Hematopoietic multipotent progenitor cell treated with erythropoietin and hydrocortisone succinate and interleukin-3 and kit ligand, for 17 days (in vitro differentiated cells): Measurements from ENCODE around the gene C3orf70.

Experiments
- DNase-seq: peaks from one replicate; pipeline ENCODE4 v3.0.0-alpha.2; 2015; ENCODE audit warnings: low spot score

The C3orf70 gene

GRCh38 chr3:185087419-185087818, 65.4 kb downstream of the C3orf70 start:
- DNase-seq, result no peak

GRCh38 chr3:185084901-185085300, 68.0 kb downstream of the C3orf70 start:
- DNase-seq, result no peak

DNA sequence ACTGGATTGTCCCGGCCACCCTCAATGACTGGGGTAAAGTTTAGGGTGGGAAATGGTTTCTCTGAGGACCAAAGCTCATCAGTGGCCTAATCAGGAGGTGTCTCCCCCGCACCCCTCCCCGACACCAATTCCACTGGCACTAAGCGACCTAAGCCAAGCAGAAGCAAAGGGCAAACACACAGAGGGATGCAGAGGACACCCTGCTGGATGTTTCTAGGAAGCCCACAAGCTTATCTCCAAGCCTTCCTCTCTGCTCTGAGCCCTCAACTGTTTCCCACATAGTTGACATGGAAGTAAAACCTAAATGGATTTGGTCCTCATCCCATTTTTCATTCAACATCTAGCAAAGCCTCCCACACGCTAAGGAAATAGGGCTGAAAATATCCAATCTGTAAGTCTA, 68.5 kb downstream of the C3orf70 start:
- DNase-seq, result no peak

DNA sequence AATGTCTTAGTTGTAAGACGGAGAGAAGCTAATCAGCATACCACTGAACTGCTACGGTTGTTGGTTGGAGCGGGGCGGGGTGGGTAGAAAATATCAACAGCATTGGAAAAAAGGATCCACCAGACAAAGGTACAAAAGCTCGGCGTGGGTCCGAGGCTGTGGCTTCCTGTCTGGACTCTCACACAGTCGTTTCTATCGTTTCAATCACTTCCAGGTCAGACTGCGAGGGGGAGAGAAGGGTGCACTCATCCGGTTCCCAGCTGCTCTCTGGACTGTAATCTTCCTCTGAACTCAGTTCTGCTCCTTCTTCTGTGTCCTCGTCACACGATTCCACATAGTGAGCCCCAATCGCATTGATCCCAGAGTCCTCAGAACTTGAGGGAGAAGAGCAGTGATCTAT, 70.0 kb downstream of the C3orf70 start:
- no peak for DNase-seq

- DNase-seq, result no peak
These were observed 70.7 kb downstream of the C3orf70 start for GRCh38 chr3:185082149-185082548.

GRCh38 chr3:185081521-185081920, 71.3 kb downstream of the C3orf70 start:
- no peak for DNase-seq

GRCh38 chr3:185079625-185080024, 73.2 kb downstream of the C3orf70 start:
- DNase-seq, result no peak

GRCh38 chr3:185076219-185076618, 76.6 kb downstream of the C3orf70 start:
- DNase-seq, result no peak

DNA sequence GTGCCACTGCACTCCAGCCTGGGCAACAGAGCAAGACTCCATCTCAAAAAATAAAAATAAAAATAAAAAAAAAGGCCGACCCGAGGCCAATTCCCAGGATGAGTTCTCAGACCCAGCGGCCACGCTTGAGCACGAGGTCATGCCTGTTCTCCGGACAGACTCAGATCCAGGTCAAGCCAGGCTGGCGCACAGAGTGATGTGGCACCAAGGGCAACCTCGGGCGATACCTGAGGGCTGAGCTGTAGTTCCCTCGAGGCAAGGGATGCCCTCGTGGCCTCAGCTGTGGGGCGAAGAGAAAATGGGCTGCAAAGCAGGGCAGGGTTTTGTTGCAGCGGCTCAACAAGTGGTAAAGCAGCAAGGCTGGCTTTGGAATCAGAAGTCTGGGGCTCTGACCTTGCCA, 77.3 kb downstream of the C3orf70 start:
- DNase-seq, result no peak

GRCh38 chr3:185071287-185071800, 81.5 kb downstream of the C3orf70 start:
- no peak for DNase-seq

- no peak for DNase-seq
These were observed 82.2 kb downstream of the C3orf70 start for GRCh38 chr3:185070491-185071286.

DNA sequence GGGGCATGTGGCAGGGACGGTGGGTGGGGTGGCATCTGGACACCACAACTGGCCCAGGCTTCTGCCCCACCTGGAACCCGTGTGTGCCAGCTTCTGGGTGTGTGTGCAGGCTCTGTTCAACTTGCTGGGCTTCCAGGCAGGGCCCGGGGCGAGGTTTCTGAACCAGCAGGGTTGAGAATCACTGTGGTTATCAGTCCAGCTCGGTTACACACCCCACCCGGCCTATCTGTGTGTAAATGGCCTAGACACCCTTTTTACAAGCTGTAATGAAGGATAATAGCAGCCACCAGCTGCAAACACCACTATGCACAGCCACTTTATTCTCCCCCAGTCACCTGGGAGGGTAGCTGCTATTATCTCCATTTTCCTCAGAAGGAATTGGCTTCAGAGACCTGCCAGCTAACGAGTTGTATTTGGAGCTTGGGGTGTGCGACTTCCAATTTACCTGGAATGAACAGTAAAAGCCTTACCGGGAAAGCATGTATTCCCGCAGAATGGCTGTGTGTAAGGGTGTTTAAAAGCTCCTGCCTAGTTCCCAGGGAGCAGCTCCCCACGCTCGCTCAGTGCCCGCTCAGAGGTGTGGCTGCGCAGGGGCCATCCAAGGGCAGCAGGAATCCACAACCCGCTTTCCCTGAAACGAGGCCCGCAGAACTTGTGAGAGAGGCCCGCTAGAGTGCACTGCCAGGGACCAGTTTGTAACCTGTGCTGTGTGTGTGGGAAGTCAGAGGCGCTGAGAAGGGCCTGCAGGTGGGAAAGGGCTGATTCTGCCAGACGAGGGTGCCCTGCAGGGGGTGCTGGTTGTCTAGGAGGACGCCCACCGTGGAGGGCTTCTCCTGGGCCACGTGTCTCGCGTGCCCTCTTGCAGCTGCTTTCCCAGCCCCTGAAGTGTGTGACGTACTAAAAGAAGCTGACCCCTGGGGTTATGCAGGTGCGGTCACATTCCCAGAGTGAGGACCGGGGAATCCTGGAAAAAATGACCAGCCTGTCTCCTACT, 83.5 kb downstream of the C3orf70 start:
- no peak for DNase-seq

GRCh38 chr3:185067173-185067572, 85.7 kb downstream of the C3orf70 start:
- DNase-seq, result no peak

GRCh38 chr3:185066251-185066650, 86.6 kb downstream of the C3orf70 start:
- no peak for DNase-seq

- no peak for DNase-seq
These were observed 87.8 kb downstream of the C3orf70 start for GRCh38 chr3:185065059-185065458.

- no peak for DNase-seq
These were observed 89.4 kb downstream of the C3orf70 start for GRCh38 chr3:185063431-185063830.

- no peak for DNase-seq
These were observed 90.7 kb downstream of the C3orf70 start for GRCh38 chr3:185062191-185062590.

GRCh38 chr3:185060655-185061054, 92.2 kb downstream of the C3orf70 start:
- DNase-seq, result no peak

DNA sequence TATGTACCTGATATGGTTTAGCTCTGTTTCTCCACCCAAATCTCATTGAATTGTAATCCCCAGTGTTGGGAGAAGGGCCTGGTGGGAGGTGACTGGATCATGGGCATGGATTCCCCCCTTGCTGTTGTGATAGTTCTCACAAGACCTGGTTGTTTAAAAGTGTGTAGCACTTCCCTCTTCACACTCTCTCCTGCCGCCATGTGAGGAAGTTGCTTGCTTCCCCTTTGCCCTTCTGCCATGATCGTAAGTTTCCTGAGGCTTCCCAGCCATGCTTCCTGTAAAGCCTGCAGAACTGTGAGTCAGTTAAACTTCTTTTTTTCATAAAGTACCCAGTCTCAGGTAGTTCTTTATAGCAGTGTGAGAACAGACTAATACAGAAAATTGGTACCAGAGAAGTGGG, 93.1 kb downstream of the C3orf70 start:
- no peak for DNase-seq

- DNase-seq, result no peak
These were observed 94.1 kb downstream of the C3orf70 start for GRCh38 chr3:185058796-185059195.

GRCh38 chr3:185057829-185058228, 95.0 kb downstream of the C3orf70 start:
- no peak for DNase-seq

DNA sequence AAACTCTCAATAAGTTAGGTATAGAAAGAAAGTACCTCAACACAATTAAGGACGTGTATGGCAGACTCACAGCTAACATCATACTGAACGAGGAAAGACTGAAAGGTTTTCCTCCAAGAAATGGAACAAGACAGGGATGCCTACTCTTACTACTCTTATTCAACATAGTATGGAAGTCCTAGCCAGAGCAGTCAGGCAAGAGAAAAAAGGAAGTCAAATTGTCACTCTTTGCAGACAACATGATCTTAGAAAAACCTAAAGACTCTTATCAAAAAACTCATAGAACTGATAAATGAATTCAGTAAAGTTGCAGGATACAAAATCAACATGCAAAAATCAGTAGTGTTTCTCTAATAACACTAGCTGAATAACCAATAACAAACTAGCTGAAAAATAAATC, 96.0 kb downstream of the C3orf70 start:
- no peak for DNase-seq

DNA sequence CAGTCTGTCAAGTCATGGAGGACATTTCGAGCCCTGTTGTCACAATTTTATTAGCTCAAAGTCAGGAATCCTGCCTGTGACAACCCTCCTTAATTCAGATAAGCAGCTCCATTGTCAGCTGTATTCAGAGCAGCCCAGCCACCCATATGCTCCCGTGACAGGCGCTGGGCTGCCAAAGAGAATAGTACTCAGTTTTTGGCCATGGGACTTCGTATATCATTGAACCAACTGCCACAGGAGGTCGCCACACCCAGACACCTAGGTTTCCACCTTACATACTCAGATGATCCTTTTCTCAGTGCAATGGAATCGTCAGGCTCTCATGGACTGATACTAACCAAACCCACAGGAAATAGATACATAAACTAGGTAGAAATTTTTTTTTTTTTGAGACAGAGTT, 100.2 kb downstream of the C3orf70 start:
- DNase-seq, result no peak
